Measurements from ENCODE around the gene ARID1B. TPM values are rescaled to one million over a fixed set of nuclear protein-coding genes. Genes with fewer than 3 reads are reported as not detected.

The ARID1B gene
- total RNA-seq, 2 donors from 2014 or later, result 43.9 to 44.6 TPM

GRCh38 chr6:157050537-157051265, 273.5 kb downstream of the ARID1B start:
- H3K27ac ChIP-seq, result no peak overlapping the region
- DNase-seq (ENCODE audit: low spot score), result no peak
- H3K27me3 ChIP-seq, result no peaks in the 10 kb centered on the region
- peaks cover 0 to 4% of the 10 kb centered on the region in 2 donors for H3K9me3 ChIP-seq
- no peak for TF ChIP-seq CTCF (IDR thresholded peaks at IDR 0.05)
- H3K4me1 ChIP-seq, result peaks cover 0 to 26% of the 10 kb centered on the region in 2 donors
- H3K4me3 ChIP-seq, result no peak overlapping the region
- no peaks in the 10 kb centered on the region for H3K36me3 ChIP-seq

- no peak overlapping the region for H3K27ac ChIP-seq
- no peak overlapping the region for H3K4me3 ChIP-seq
- H3K4me1 ChIP-seq, result peaks cover 0 to 18% of the 10 kb centered on the region in 2 donors
Measured at GRCh38 chr6:157054531-157054979, 277.4 kb downstream of the ARID1B start.

GRCh38 chr6:157055863-157056262, 278.7 kb downstream of the ARID1B start:
- peaks cover 0 to 8% of the 10 kb centered on the region in 2 donors for H3K9me3 ChIP-seq
- no peak for TF ChIP-seq CTCF (IDR thresholded peaks at IDR 0.05)

More at GRCh38 chr6:157054531-157054979, 277.4 kb downstream of the ARID1B start:
- TF ChIP-seq CTCF (IDR thresholded peaks at IDR 0.05), result no peak
- H3K27me3 ChIP-seq, result no peaks in the 10 kb centered on the region
- no peak for DNase-seq (ENCODE audit: low spot score)
- no peaks in the 10 kb centered on the region for H3K36me3 ChIP-seq
- peaks cover 0 to 8% of the 10 kb centered on the region in 2 donors for H3K9me3 ChIP-seq

GRCh38 chr6:157056275-157056674, 279.1 kb downstream of the ARID1B start:
- DNase-seq (ENCODE audit: low spot score), result no peak
- Histone ChIP-seq H3K4me3 (no peak overlapping the region), H3K4me1 (peaks cover 0 to 16% of the 10 kb centered on the region in 2 donors), H3K9me3 (peaks cover 0 to 8% of the 10 kb centered on the region in 2 donors), H3K27ac (no peak overlapping the region), H3K36me3 (no peaks in the 10 kb centered on the region), H3K27me3 (no peaks in the 10 kb centered on the region)
- no peak for TF ChIP-seq CTCF (IDR thresholded peaks at IDR 0.05)

More at GRCh38 chr6:157055863-157056262, 278.7 kb downstream of the ARID1B start:
- H3K27me3 ChIP-seq, result no peaks in the 10 kb centered on the region
- peaks cover 0 to 20% of the 10 kb centered on the region in 2 donors for H3K4me1 ChIP-seq
- H3K36me3 ChIP-seq, result no peaks in the 10 kb centered on the region
- H3K27ac ChIP-seq, result no peak overlapping the region
- no peak overlapping the region for H3K4me3 ChIP-seq
- no peak for DNase-seq (ENCODE audit: low spot score)

- Histone ChIP-seq H3K4me1 (peaks cover 0 to 16% of the 10 kb centered on the region in 2 donors), H3K4me3 (no peak overlapping the region), H3K27ac (no peak overlapping the region), H3K36me3 (no peaks in the 10 kb centered on the region), H3K9me3 (peaks cover 0 to 8% of the 10 kb centered on the region in 2 donors), H3K27me3 (no peaks in the 10 kb centered on the region)
- TF ChIP-seq CTCF (IDR thresholded peaks at IDR 0.05), result no peak
- DNase-seq (ENCODE audit: low spot score), result no peak
Measured at GRCh38 chr6:157058574-157058973, 281.4 kb downstream of the ARID1B start.
